Bronchial epithelial cell (primary cell): ENCODE data around the gene NUP210L. TPM values are rescaled to one million over a fixed set of nuclear protein-coding genes. Genes with fewer than 3 reads are reported as not detected.

Source experiments
- DNase-seq: peaks from one replicate; pipeline ENCODE4 v3.0.0-alpha.2; 2010; ENCODE audit warnings: low read depth
- FAIRE-seq: peaks from 2 replicates; lab custom pipeline; 2011; peaks lifted over from hg19 to GRCh38; lab: Jason Lieb, UNC
- H3K27me3 ChIP-seq: 2 replicates; pipeline ENCODE4 v1.5.1; 2011; ENCODE audit warnings: low read length; ENCODE audit not compliant: control insufficient read depth, insufficient read depth
- H3K36me3 ChIP-seq: 2 replicates; pipeline ENCODE4 v1.5.1; 2011; ENCODE audit warnings: low read length; ENCODE audit not compliant: control insufficient read depth, insufficient read depth
- H3K4me3 ChIP-seq: 2 replicates; pipeline ENCODE4 v1.5.1; 2011; ENCODE audit warnings: mild to moderate bottlenecking, low read depth, low read length, control low read depth
- total RNA-seq: library from RNA; depleted of rRNA; stranded (reverse); fragments of >200 nt; gene quantifications from 2 replicates; pipeline ENCODE4 v1.2.1, GENCODE V29; 2014
- TF ChIP-seq, protein P1 (sequence below): IDR thresholded peaks from 2 replicates; pipeline ENCODE4 v1.5.1; 2011; ENCODE audit warnings: mild to moderate bottlenecking, moderate library complexity, low read length, control low read depth, inconsistent platforms; ENCODE audit not compliant: insufficient read depth, severe bottlenecking

The NUP210L gene
- total RNA-seq, 1 donor from 2014 or later, result under 0.01 TPM

DNA sequence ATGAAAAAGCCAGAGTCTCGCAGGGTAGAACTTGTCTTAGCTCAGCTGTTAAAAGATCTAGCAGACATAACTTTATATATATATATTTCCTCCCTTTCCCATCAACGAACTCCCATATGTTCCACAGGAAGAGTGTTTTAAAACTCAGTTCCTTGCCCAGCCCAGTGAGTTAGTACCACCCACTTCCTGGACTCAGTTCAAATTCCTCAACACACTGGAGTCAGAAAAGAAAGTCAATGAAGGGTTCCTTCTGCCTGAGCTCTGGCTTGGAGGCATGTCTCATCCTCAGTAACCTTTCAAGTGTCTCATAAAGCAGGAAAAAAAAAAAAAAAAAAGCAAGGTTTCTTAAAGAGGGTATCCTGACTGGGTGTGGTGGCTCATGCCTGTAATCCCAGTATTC, 21.5 kb upstream of the NUP210L start:
- FAIRE-seq (no peak), DNase-seq (peak; percentile 54)
- Histone ChIP-seq H3K27me3 (no peaks in the 10 kb centered on the region), H3K4me3 (no peak overlapping the region), H3K36me3 (peaks cover 22% of the 10 kb centered on the region)
- TF ChIP-seq, protein P1, sequence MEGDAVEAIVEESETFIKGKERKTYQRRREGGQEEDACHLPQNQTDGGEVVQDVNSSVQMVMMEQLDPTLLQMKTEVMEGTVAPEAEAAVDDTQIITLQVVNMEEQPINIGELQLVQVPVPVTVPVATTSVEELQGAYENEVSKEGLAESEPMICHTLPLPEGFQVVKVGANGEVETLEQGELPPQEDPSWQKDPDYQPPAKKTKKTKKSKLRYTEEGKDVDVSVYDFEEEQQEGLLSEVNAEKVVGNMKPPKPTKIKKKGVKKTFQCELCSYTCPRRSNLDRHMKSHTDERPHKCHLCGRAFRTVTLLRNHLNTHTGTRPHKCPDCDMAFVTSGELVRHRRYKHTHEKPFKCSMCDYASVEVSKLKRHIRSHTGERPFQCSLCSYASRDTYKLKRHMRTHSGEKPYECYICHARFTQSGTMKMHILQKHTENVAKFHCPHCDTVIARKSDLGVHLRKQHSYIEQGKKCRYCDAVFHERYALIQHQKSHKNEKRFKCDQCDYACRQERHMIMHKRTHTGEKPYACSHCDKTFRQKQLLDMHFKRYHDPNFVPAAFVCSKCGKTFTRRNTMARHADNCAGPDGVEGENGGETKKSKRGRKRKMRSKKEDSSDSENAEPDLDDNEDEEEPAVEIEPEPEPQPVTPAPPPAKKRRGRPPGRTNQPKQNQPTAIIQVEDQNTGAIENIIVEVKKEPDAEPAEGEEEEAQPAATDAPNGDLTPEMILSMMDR, result no peak

DNA sequence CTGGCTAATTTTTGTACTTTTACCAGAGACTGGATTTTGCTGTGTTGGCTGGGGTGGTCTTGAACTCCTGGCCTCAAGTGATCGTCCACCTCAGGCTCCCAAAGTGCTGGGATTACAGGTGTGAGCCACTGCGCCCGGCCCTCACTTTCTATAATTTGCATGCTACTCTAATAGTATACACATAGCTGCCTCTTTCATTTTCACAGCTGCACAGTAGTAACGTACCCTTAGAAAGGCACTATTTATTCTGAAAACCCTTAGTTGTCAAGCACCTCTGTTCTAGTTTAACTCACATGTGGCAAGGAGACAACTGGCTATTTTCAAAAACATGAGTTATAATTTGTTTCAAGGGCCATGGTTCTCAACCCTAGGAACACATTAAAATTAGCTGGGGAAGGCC, 19.8 kb upstream of the NUP210L start:
- H3K36me3 ChIP-seq, result peaks cover 31% of the 10 kb centered on the region
- DNase-seq (no peak), FAIRE-seq (no peak)

DNA sequence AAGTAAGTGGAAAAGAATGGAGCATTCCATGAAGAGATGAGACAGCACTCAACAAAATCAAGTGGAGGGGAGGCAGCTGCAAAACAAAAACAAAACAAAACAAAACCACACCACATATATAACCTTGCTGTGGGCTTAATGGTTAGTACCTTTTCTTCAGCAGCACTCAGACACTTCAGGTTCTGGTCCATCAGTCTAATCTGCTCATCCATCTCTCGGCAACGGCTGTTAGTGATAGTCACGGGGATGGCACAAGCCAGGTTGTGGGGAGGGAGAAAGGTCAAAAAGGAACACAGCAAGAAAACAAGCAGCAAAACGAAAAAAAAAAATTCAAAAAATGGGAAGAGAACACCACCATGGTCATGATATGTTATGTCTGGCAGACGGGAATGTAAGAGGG, 17.0 kb upstream of the NUP210L start:
- TF ChIP-seq, protein P1, result no peak
- H3K27me3 ChIP-seq, result no peaks in the 10 kb centered on the region
- no peak overlapping the region for H3K4me3 ChIP-seq
- FAIRE-seq, result no peak
- peaks cover 42% of the 10 kb centered on the region for H3K36me3 ChIP-seq
- DNase-seq, result no peak

More for the DNA sequence above, 19.8 kb upstream of the NUP210L start:
- TF ChIP-seq, protein P1, result no peak
- no peak overlapping the region for H3K4me3 ChIP-seq
- H3K27me3 ChIP-seq, result no peaks in the 10 kb centered on the region

DNA sequence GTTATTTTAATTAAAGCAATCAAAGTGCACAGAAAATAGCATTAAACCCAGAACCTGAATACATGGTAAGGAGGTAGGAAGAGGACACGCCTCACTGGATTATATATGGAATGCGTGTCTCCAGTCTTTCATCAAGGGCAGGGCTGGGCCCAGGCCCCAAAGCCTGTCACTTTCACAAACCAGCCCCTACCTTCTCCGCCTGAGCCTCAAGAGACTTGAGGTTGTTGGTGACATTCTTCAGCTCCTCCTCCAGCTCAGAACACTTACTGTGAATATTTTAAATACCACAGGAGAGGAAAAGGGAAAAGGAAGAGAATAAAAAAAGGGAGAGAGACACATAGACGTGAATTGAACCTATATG, 16.3 kb upstream of the NUP210L start:
- TF ChIP-seq, protein P1, result no peak
- FAIRE-seq, result no peak
- Histone ChIP-seq H3K36me3 (peaks cover 44% of the 10 kb centered on the region), H3K27me3 (no peaks in the 10 kb centered on the region), H3K4me3 (no peak overlapping the region)
- no peak for DNase-seq

DNA sequence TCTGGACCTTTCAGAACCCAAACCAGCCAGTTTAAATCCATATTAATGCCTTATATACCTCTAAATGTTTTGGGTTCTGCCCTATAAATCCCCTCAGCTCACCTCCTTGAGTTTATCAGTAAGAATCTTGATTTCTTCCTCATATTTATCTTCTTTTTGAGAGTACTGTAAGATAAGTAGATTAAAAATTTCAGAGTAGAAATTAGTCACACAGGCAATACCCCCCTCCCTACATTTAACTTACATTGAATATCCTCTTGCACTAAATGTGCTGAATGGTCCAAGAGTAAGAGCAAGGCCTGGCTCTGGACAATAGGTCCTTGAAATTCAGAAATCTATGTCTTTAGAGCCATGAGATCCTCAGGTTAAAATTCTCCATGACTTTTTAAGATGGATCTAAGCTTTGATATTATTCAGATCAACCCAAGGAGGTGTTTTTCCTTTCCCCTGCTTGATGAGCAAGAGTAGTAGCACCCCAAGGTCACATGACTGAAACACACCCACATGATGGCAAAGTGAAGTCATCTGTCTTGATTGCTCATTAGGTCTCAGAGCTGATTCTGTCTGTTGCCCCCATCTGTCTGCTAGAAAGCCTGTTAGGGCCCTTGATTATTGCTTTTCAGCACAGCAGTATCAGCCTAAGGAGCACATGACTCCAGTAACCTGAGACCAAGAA, 15.8 kb upstream of the NUP210L start:
- H3K27me3 ChIP-seq, result no peaks in the 10 kb centered on the region
- TF ChIP-seq, protein P1, result no peak
- peaks cover 45% of the 10 kb centered on the region for H3K36me3 ChIP-seq
- DNase-seq, result peak; percentile 70
- H3K4me3 ChIP-seq, result no peak overlapping the region
- FAIRE-seq, result peak; percentile 28

DNA sequence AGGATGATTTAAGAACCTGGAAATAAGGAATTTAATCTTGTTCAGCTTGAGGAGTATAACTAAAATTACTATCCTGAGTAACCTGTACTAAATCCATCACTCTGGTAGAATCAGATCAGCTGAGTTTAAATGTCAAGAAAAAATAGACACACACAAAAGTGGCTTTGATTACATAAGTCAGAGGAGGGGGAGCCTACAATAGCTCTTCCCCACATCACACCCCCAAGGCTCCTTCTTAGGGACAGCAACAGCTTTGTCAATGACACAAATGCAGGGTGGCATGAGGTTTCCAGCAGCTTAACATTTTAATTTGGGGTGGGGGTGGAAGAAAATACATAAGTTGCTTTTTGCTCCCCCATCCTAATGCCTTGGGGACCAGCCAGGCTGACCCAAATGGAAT, 12.6 kb upstream of the NUP210L start:
- DNase-seq (no peak), FAIRE-seq (no peak)
- TF ChIP-seq, protein P1, result no peak
- no peaks in the 10 kb centered on the region for H3K27me3 ChIP-seq
- no peak overlapping the region for H3K4me3 ChIP-seq
- H3K36me3 ChIP-seq, result peaks cover 44% of the 10 kb centered on the region
